HEK293 (cell line): ENCODE results near the gene C6orf136.

Experiments
- CTCF ChIA-PET: fragments of 350-600 bp; formaldehyde crosslinking; extraction: SDS; loops from one replicate; lab custom pipeline; 2021; ENCODE audit warnings: antibody characterized with exemption; lab: Yijun Ruan, JAX
- POLR2A ChIA-PET: fragments of 300-600 bp; formaldehyde crosslinking; extraction: SDS; loops from one replicate; lab custom pipeline; 2020; ENCODE audit warnings: antibody characterized with exemption, inconsistent platforms; lab: Yijun Ruan, JAX
- H3K27ac ChIP-seq: fragments of 200-500 bp; sonication (Bioruptor generic); 2 replicates; pipeline ENCODE4 v1.5.1; 2014; ENCODE audit warnings: low read depth, low read length, control low read depth, inconsistent platforms; ENCODE audit errors: extremely low read depth
- H3K36me3 ChIP-seq, 2 experiments: fragments of 200-500 bp in 1 of 2; sonication (Bioruptor generic) in 1 of 2; 1 replicate in 1 of 2; 2 replicates in 1 of 2; pipeline ENCODE4 v1.5.1; 2014 to 2017; ENCODE audit warnings: inconsistent platforms in 2 of 2, low read length in 2 of 2; ENCODE audit not compliant: control insufficient read depth in 2 of 2, insufficient read depth in 1 of 2
- H3K4me1 ChIP-seq: fragments of 200-500 bp; sonication (Bioruptor generic); 2 replicates; pipeline ENCODE4 v1.5.1; 2014; ENCODE audit warnings: mild to moderate bottlenecking, low read length, inconsistent platforms; ENCODE audit not compliant: control insufficient read depth, insufficient read depth
- H3K4me3 ChIP-seq: 2 replicates; pipeline ENCODE4 v1.5.1; 2011; ENCODE audit warnings: low read depth, mild to moderate bottlenecking, control low read depth, low read length, moderate library complexity
- H3K9me3 ChIP-seq: fragments of 200-500 bp; sonication (Bioruptor generic); 2 replicates; pipeline ENCODE4 v1.5.1; 2014; ENCODE audit warnings: low read depth, low read length, inconsistent platforms; ENCODE audit not compliant: control insufficient read depth, insufficient read depth
- KLF17 ChIP-seq: fragments of 450-650 bp; formaldehyde crosslinking; IDR thresholded peaks from 2 replicates; pipeline ENCODE4 v1.5.1; 2016; ENCODE audit warnings: missing biosample characterization, missing genetic modification characterization
- KLF7 ChIP-seq: fragments of 450-650 bp; formaldehyde crosslinking; IDR thresholded peaks from 2 replicates; pipeline ENCODE4 v1.5.1; 2016; ENCODE audit warnings: missing biosample characterization, missing genetic modification characterization, borderline replicate concordance
- MYNN ChIP-seq: fragments of 450-650 bp; formaldehyde crosslinking; IDR thresholded peaks from 2 replicates; pipeline ENCODE4 v1.5.1; 2016; ENCODE audit warnings: missing biosample characterization, missing genetic modification characterization, borderline replicate concordance
- PBX3 ChIP-seq: sonication (generic); formaldehyde crosslinking; IDR thresholded peaks from 2 replicates; pipeline ENCODE4 v1.8.1; 2022; ENCODE audit warnings: mild to moderate bottlenecking, moderate library complexity, missing genetic modification reagents
- TCF7L2 ChIP-seq: IDR thresholded peaks from 2 replicates; pipeline ENCODE4 v1.6.1; 2011; ENCODE audit warnings: low read depth, mild to moderate bottlenecking, inconsistent platforms, low read length, moderate library complexity, borderline replicate concordance
- ZBTB6 ChIP-seq: fragments of 450-650 bp; formaldehyde crosslinking; IDR thresholded peaks from 2 replicates; pipeline ENCODE4 v1.5.1; 2017; ENCODE audit warnings: missing biosample characterization, missing genetic modification characterization
- ZNF2 ChIP-seq: fragments of 450-650 bp; formaldehyde crosslinking; IDR thresholded peaks from 2 replicates; pipeline ENCODE4 v1.5.1; 2016; ENCODE audit warnings: missing biosample characterization, missing genetic modification characterization
- ZNF266 ChIP-seq: fragments of 450-650 bp; formaldehyde crosslinking; IDR thresholded peaks from 2 replicates; pipeline ENCODE4 v1.5.1; 2016; ENCODE audit warnings: missing biosample characterization, missing genetic modification characterization, low read depth
- ZNF311 ChIP-seq: fragments of 450-650 bp; formaldehyde crosslinking; IDR thresholded peaks from 2 replicates; pipeline ENCODE4 v1.5.1; 2017; ENCODE audit warnings: missing biosample characterization, missing genetic modification characterization, borderline replicate concordance
- ZNF350 ChIP-seq: fragments of 450-650 bp; formaldehyde crosslinking; IDR thresholded peaks from 2 replicates; pipeline ENCODE4 v1.5.0; 2017; ENCODE audit warnings: missing biosample characterization, mild to moderate bottlenecking, missing genetic modification characterization
- ZNF404 ChIP-seq: fragments of 450-650 bp; formaldehyde crosslinking; IDR thresholded peaks from 2 replicates; pipeline ENCODE4 v1.5.1; 2017; ENCODE audit warnings: missing biosample characterization, missing genetic modification characterization
- ZNF449 ChIP-seq: fragments of 450-650 bp; formaldehyde crosslinking; IDR thresholded peaks from 2 replicates; pipeline ENCODE4 v1.5.1; 2017; ENCODE audit warnings: missing biosample characterization, mild to moderate bottlenecking, missing genetic modification characterization, moderate library complexity
- ZNF514 ChIP-seq: fragments of 450-650 bp; formaldehyde crosslinking; IDR thresholded peaks from 2 replicates; pipeline ENCODE4 v1.5.1; 2016; ENCODE audit warnings: missing biosample characterization, missing genetic modification characterization
- ZNF707 ChIP-seq: fragments of 450-650 bp; formaldehyde crosslinking; IDR thresholded peaks from 2 replicates; pipeline ENCODE4 v1.5.1; 2016; ENCODE audit warnings: missing biosample characterization, missing genetic modification characterization
- ZSCAN30 ChIP-seq: fragments of 450-650 bp; IDR thresholded peaks from 2 replicates; pipeline ENCODE4 v1.5.1; 2018; ENCODE audit warnings: missing biosample characterization, mild to moderate bottlenecking, missing genetic modification characterization, moderate library complexity
- ZXDB ChIP-seq: fragments of 450-650 bp; formaldehyde crosslinking; IDR thresholded peaks from 2 replicates; pipeline ENCODE4 v1.5.1; 2016; ENCODE audit warnings: missing biosample characterization, missing genetic modification characterization

C6orf136 gene

GRCh38 chr6:30672445-30673253 is 25.7 kb downstream of the C6orf136 start, which contains the start of gene DHX16 (continued):
- TF ChIP-seq KLF17 (tag by site-specific recombination) (peak; percentile 48; the same call in 1 of the 2 replicates), ZSCAN30 (peak; percentile 73), ZXDB (tag by site-specific recombination) (peak; percentile 83; the same call in 1 of the 2 replicates), MYNN (peak; percentile 25; the same call in 1 of the 2 replicates), ZNF2 (peak; percentile 98), PBX3 (CRISPR knock-in tag) (peak; percentile 94; the same call in 1 of the 2 replicates), ZNF350 (tag by site-specific recombination) (no peak)

- ChIA-PET POLR2A (interaction anchor here (3.2 kb wide), 1 partner anchor 52 kb away, joined by 61 read pairs; no protein-coding TSS in a partner anchor), CTCF (interaction anchor here (2.9 to 19.6 kb wide), 2 partner anchors 13 to 49 kb away, joined by 45 to 692 read pairs; partner anchors contain the start of genes MDC1, NRM and TUBB)
Observed at GRCh38 chr6:30676660-30677285, 29.8 kb downstream of the C6orf136 start.

More at GRCh38 chr6:30676660-30677285, 29.8 kb downstream of the C6orf136 start:
- H3K36me3 ChIP-seq = peaks cover 19 to 34% of the 10 kb centered on the region in 2 experiments; a peak in 2 of 3 replicates
- H3K27ac ChIP-seq = no peak overlapping the region
- no peak for TF ChIP-seq ZNF514
- no peak for TF ChIP-seq ZNF707 (tag by site-specific recombination)
- no peak for TF ChIP-seq KLF7 (tag by site-specific recombination)
- no peak for TF ChIP-seq ZNF266
- TF ChIP-seq ZNF311 = no peak
- no peak for TF ChIP-seq TCF7L2
- no peak for TF ChIP-seq PBX3 (CRISPR knock-in tag)
- no peak for TF ChIP-seq ZNF404 (tag by site-specific recombination)
- TF ChIP-seq ZBTB6 = no peak
- no peak for TF ChIP-seq ZNF449
- H3K9me3 ChIP-seq = no peaks in the 10 kb centered on the region
- H3K4me3 ChIP-seq = no peak overlapping the region
- 0 out of 2 replicates have a peak, but pooled peaks cover 3% of the 10 kb centered on the region for H3K4me1 ChIP-seq
